GM12878 (cell line): Measurements from ENCODE around the gene ELK3. TPM values are rescaled to one million over a fixed set of nuclear protein-coding genes. Genes with fewer than 3 reads are reported as not detected.

Experiments used
- BACH1 ChIP-seq: fragments of 450-650 bp; IDR thresholded peaks from 2 replicates; pipeline ENCODE4 v1.6.1; 2017; ENCODE audit warnings: mild to moderate bottlenecking, borderline replicate concordance
- EED ChIP-seq: sonication (generic); IDR thresholded peaks from 2 replicates; pipeline ENCODE4 v1.6.1; 2016; ENCODE audit warnings: antibody characterized with exemption, low read depth
- GATAD2B ChIP-seq: fragments of 450-650 bp; conservative IDR thresholded peaks from 2 replicates; pipeline ENCODE4 v1.6.1; 2017; ENCODE audit warnings: low read depth, mild to moderate bottlenecking, moderate library complexity
- IKZF2 ChIP-seq, 2 experiments: fragments of 450-650 bp; IDR thresholded peaks; 2 replicates each; pipeline ENCODE4 v1.6.1; 2017; ENCODE audit warnings: mild to moderate bottlenecking in 2 of 2, moderate library complexity in 2 of 2
- MEF2B ChIP-seq: fragments of 450-650 bp; IDR thresholded peaks from 2 replicates; pipeline ENCODE4 v1.6.1; 2018; ENCODE audit warnings: mild to moderate bottlenecking, moderate library complexity; ENCODE audit not compliant: partially characterized antibody, poor library complexity, severe bottlenecking
- MLLT1 ChIP-seq: fragments of 450-650 bp; IDR thresholded peaks from 2 replicates; pipeline ENCODE4 v1.6.1; 2016; ENCODE audit warnings: mild to moderate bottlenecking
- NFIC ChIP-seq: IDR thresholded peaks from 2 replicates; pipeline ENCODE4 v1.6.1; 2012; ENCODE audit warnings: low read depth, mild to moderate bottlenecking, inconsistent platforms, low read length, moderate library complexity
- NFXL1 ChIP-seq: fragments of 450-650 bp; IDR thresholded peaks from 2 replicates; pipeline ENCODE4 v1.6.1; 2017; ENCODE audit warnings: antibody characterized with exemption, mild to moderate bottlenecking, borderline replicate concordance
- RBBP5 ChIP-seq: fragments of 200-600 bp; sonication (generic); conservative IDR thresholded peaks from 2 replicates; pipeline ENCODE4 v1.6.1; 2016
- TCF7 ChIP-seq: IDR thresholded peaks from 2 replicates; pipeline ENCODE4 v1.6.1; 2014; ENCODE audit warnings: antibody characterized with exemption, borderline replicate concordance
- USF2 ChIP-seq: IDR thresholded peaks from 2 replicates; pipeline ENCODE4 v1.6.1; 2011; ENCODE audit warnings: low read depth, low read length, improper control_type of control experiment, borderline replicate concordance
- YY1 ChIP-seq: IDR thresholded peaks from 2 replicates; pipeline ENCODE4 v1.6.1; 2011; ENCODE audit warnings: low read depth, mild to moderate bottlenecking, low read length
- ZBTB40 ChIP-seq: fragments of 450-650 bp; IDR thresholded peaks from 2 replicates; pipeline ENCODE4 v1.6.1; 2016; ENCODE audit warnings: mild to moderate bottlenecking, moderate library complexity, borderline replicate concordance
- polyA plus RNA-seq, 11 experiments: library from polyadenylated mRNA; depleted of rRNA in 4 of 11; unstranded in 6 of 11; stranded (reverse) in 5 of 11; fragments of >200 nt; fragmentation: Nextera tagmentation in 4 of 11; fragmentation: Illumina TruSeq in 1 of 11; extraction: Ambion mirVana in 4 of 11; extraction: Trizol in 1 of 11; gene quantifications; 1 replicate in 1 of 11; 2 replicates in 10 of 11; pipeline versions ENCODE4 v1.2.1 to v1.2.3, GENCODE V29; 2011 to 2016; ENCODE audit warnings: inconsistent platforms in 2 of 11, missing spikeins in 2 of 11, low read depth in 1 of 11
- total RNA-seq, 4 experiments: library from RNA; depleted of rRNA in 3 of 4; stranded (reverse); fragments of >200 nt in 3 of 4; fragmentation: Illumina TruSeq in 1 of 4; extraction: Trizol in 1 of 4; gene quantifications; 2 replicates each; pipeline versions ENCODE4 v1.2.1 to v1.2.3, GENCODE V29; 2013 to 2021

The ELK3 gene
- total and polyA plus RNA-seq, 10 of the 15 experiments (the other 5 are each of a cell fraction or from before 2014, with no cell fraction given) = 0.37 to 4.8 (median 0.88) TPM

DNA sequence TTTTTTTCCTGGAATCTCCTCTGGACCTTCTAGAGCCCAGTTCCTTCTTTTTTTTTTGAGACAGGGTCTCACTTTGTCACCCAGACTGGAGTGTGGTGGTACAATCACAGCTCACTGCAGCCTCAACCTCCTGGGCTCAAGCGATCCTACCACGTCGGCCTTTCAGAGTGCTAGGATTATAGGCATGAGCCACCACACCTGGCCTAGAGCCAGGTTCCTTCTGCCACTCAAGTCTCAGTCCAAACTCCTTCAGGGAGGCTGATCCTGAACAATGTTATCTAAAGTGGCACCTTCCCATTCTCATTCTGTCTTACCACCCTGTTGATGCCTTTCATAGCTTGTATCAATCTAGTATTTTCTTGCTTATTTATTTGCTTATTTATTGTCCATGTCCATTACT lies 22.3 kb upstream of the ELK3 start (continued):
- no peak for TF ChIP-seq ZBTB40
- TF ChIP-seq MEF2B = no peak
- TF ChIP-seq IKZF2 (IDR thresholded peaks at IDR 0.05) = no peak
- no peak for TF ChIP-seq MLLT1
- TF ChIP-seq EED = no peak
- no peak for TF ChIP-seq NFIC
- no peak for TF ChIP-seq NFXL1
- TF ChIP-seq RBBP5 = no peak
- no peak for TF ChIP-seq USF2
- no peak for TF ChIP-seq BACH1
- TF ChIP-seq TCF7 = no peak
- TF ChIP-seq GATAD2B = no peak
- TF ChIP-seq YY1 = no peak
